SU-DHL-6 (cell line): ENCODE results near the gene CD93.

Experiments used
- EZH2phosphoT487 ChIP-seq: fragments of 200-600 bp; sonication (generic), shearing (Covaris generic); conservative IDR thresholded peaks from 2 replicates; pipeline ENCODE4 v1.6.1; 2018; ENCODE audit warnings: mild to moderate bottlenecking, antibody characterized with exemption, low read length, moderate library complexity, mixed read lengths
- TF ChIP-seq, protein P1 (sequence below): fragments of 200-600 bp; sonication (generic); IDR thresholded peaks from one replicate; pipeline ENCODE4 v1.5.1; 2017; ENCODE audit warnings: antibody characterized with exemption, mild to moderate bottlenecking, low read length, moderate library complexity; ENCODE audit not compliant: insufficient read depth, poor library complexity, severe bottlenecking

DNA sequence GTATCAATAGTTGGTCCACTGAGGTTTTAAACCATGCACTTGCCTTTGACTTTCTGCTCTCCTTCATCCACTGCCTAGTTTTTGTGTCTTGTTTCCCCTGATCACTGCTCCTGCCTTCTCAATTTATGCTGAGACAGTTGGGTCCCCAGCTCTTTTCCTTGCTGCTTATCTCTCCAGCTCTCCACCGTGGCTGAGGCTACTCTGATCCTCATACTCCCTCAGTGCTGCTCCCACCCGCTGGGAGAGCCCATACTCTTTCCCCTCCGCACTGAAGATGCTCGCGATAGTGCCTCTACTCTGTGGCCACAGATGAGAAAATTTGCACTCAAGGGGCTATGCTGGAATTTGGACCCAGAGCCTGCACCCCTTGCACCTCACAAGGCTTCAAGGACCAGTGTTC lies 33.2 kb downstream of the CD93 start:
- TF ChIP-seq, protein P1, sequence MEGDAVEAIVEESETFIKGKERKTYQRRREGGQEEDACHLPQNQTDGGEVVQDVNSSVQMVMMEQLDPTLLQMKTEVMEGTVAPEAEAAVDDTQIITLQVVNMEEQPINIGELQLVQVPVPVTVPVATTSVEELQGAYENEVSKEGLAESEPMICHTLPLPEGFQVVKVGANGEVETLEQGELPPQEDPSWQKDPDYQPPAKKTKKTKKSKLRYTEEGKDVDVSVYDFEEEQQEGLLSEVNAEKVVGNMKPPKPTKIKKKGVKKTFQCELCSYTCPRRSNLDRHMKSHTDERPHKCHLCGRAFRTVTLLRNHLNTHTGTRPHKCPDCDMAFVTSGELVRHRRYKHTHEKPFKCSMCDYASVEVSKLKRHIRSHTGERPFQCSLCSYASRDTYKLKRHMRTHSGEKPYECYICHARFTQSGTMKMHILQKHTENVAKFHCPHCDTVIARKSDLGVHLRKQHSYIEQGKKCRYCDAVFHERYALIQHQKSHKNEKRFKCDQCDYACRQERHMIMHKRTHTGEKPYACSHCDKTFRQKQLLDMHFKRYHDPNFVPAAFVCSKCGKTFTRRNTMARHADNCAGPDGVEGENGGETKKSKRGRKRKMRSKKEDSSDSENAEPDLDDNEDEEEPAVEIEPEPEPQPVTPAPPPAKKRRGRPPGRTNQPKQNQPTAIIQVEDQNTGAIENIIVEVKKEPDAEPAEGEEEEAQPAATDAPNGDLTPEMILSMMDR = no peak
- no peak for TF ChIP-seq EZH2phosphoT487
